Lung microvascular endothelial cell (primary cell): ENCODE data around the gene EVX2. TPM values are rescaled to one million over a fixed set of nuclear protein-coding genes. Genes with fewer than 3 reads are reported as not detected.

ENCODE experiments used
- DNase-seq, 2 donors: peaks; one replicate each; pipeline versions ENCODE4 v3.0.0 to v3.0.0-alpha.2; 2010; ENCODE audit warnings: low read depth in 2 of 2
- total RNA-seq: library from RNA; depleted of rRNA; stranded (reverse); fragments of >200 nt; gene quantifications from 2 replicates; pipeline ENCODE4 v1.2.1, GENCODE V29; 2014

EVX2 gene
- total RNA-seq, 1 donor from 2014 or later = not detected

- no peak for DNase-seq
Measured at GRCh38 chr2:176107731-176108181, 24.0 kb upstream of the EVX2 start.

- DNase-seq = peak in 1 of 2 donors; percentile 66
Measured at GRCh38 chr2:176106581-176107539, 23.1 kb upstream of the EVX2 start, which contains the start of gene HOXD11. TSS of gene HOXD11 (plus strand) at chr2:176107280. CDS start at chr2:176107356, 76 bp downstream.

- DNase-seq = no peak
Measured at GRCh38 chr2:176105730-176106580, 22.2 kb upstream of the EVX2 start.

GRCh38 chr2:176105078-176105729, 21.4 kb upstream of the EVX2 start:
- no peak for DNase-seq

GRCh38 chr2:176104316-176105077, 20.7 kb upstream of the EVX2 start:
- no peak for DNase-seq

GRCh38 chr2:176103742-176104315, 20.1 kb upstream of the EVX2 start:
- DNase-seq = no peak

GRCh38 chr2:176103194-176103593, 19.4 kb upstream of the EVX2 start:
- DNase-seq = no peak

GRCh38 chr2:176102309-176102866, 18.6 kb upstream of the EVX2 start:
- no peak for DNase-seq

- no peak for DNase-seq
Measured at GRCh38 chr2:176101842-176102241, 18.1 kb upstream of the EVX2 start.

GRCh38 chr2:176101216-176101830, 17.6 kb upstream of the EVX2 start:
- DNase-seq = no peak

- DNase-seq = no peak
Measured at GRCh38 chr2:176100547-176101140, 16.9 kb upstream of the EVX2 start.

GRCh38 chr2:176099728-176100546, 16.2 kb upstream of the EVX2 start, which contains the start of gene HOXD12:
TSS of gene HOXD12 (plus strand) at chr2:176099795. CDS start at chr2:176099802, 7 bp downstream.
- no peak for DNase-seq

GRCh38 chr2:176099159-176099727, 15.5 kb upstream of the EVX2 start:
- DNase-seq = no peak

- DNase-seq = no peak
Measured at GRCh38 chr2:176098366-176099158, 14.8 kb upstream of the EVX2 start.

- no peak for DNase-seq
Measured at GRCh38 chr2:176097820-176098365, 14.1 kb upstream of the EVX2 start.

GRCh38 chr2:176096986-176097819, 13.4 kb upstream of the EVX2 start:
- peak; percentile 73 to 82 for DNase-seq
